HEK293 (cell line): ENCODE measurements around the gene LAMB4.
A peak's percentile ranks its signal among the peaks of the same experiment; 100 is the strongest.

Experiments used
- BCL6B ChIP-seq: fragments of 450-650 bp; formaldehyde crosslinking; IDR thresholded peaks from 2 replicates; pipeline ENCODE4 v1.5.1; 2017; ENCODE audit warnings: missing biosample characterization, missing genetic modification characterization
- GLIS1 ChIP-seq: fragments of 450-650 bp; formaldehyde crosslinking; IDR thresholded peaks from 2 replicates; pipeline ENCODE4 v1.5.1; 2016; ENCODE audit warnings: missing biosample characterization, missing genetic modification characterization
- HIC1 ChIP-seq: fragments of 450-650 bp; formaldehyde crosslinking; IDR thresholded peaks from 2 replicates; pipeline ENCODE4 v1.5.1; 2016; ENCODE audit warnings: missing biosample characterization, missing genetic modification characterization
- KLF1 ChIP-seq: fragments of 450-650 bp; formaldehyde crosslinking; IDR thresholded peaks from 2 replicates; pipeline ENCODE4 v1.5.1; 2016; ENCODE audit warnings: missing biosample characterization, missing genetic modification characterization
- MEIS1 ChIP-seq: sonication (generic); formaldehyde crosslinking; IDR thresholded peaks from 2 replicates; pipeline ENCODE4 v1.8.1; 2022; ENCODE audit warnings: missing genetic modification reagents, mild to moderate bottlenecking, borderline replicate concordance
- MZF1 ChIP-seq: fragments of 450-650 bp; formaldehyde crosslinking; IDR thresholded peaks from 2 replicates; pipeline ENCODE4 v1.5.1; 2017; ENCODE audit warnings: missing biosample characterization, missing genetic modification characterization, borderline replicate concordance
- PRDM1 ChIP-seq: fragments of 450-650 bp; formaldehyde crosslinking; IDR thresholded peaks from 2 replicates; pipeline ENCODE4; 2016; ENCODE audit warnings: missing biosample characterization, missing genetic modification characterization
- SCRT2 ChIP-seq: fragments of 450-650 bp; formaldehyde crosslinking; IDR thresholded peaks from 2 replicates; pipeline ENCODE4 v1.5.1; 2016; ENCODE audit warnings: missing biosample characterization, missing genetic modification characterization
- SP3 ChIP-seq: fragments of 450-650 bp; formaldehyde crosslinking; IDR thresholded peaks from 2 replicates; pipeline ENCODE4 v1.5.1; 2016; ENCODE audit warnings: missing biosample characterization, missing genetic modification characterization
- TRIM28 ChIP-seq: IDR thresholded peaks from 2 replicates; pipeline ENCODE4 v1.6.1; 2011; ENCODE audit warnings: low read length, control low read depth, borderline replicate concordance
- YY2 ChIP-seq: fragments of 450-650 bp; formaldehyde crosslinking; IDR thresholded peaks from 2 replicates; pipeline ENCODE4 v1.5.1; 2016; ENCODE audit warnings: missing biosample characterization, missing genetic modification characterization
- ZEB2 ChIP-seq: fragments of 450-650 bp; formaldehyde crosslinking; IDR thresholded peaks from 2 replicates; pipeline ENCODE4 v1.5.1; 2016; ENCODE audit warnings: missing biosample characterization, missing genetic modification characterization
- ZNF10 ChIP-seq: fragments of 450-650 bp; formaldehyde crosslinking; IDR thresholded peaks from 2 replicates; pipeline ENCODE4 v1.5.1; 2017; ENCODE audit warnings: missing biosample characterization, missing genetic modification characterization
- ZNF175 ChIP-seq: fragments of 450-650 bp; formaldehyde crosslinking; IDR thresholded peaks from 2 replicates; pipeline ENCODE4 v1.5.1; 2016; ENCODE audit warnings: missing biosample characterization, missing genetic modification characterization
- ZNF223 ChIP-seq: fragments of 450-650 bp; formaldehyde crosslinking; IDR thresholded peaks from 2 replicates; pipeline ENCODE4 v1.5.1; 2016; ENCODE audit warnings: missing biosample characterization, missing genetic modification characterization
- ZNF24 ChIP-seq: fragments of 450-650 bp; formaldehyde crosslinking; IDR thresholded peaks from 2 replicates; pipeline ENCODE4 v1.5.1; 2016; ENCODE audit warnings: missing biosample characterization, missing genetic modification characterization
- ZNF248 ChIP-seq: fragments of 450-650 bp; formaldehyde crosslinking; IDR thresholded peaks from 2 replicates; pipeline ENCODE4 v1.5.1; 2017; ENCODE audit warnings: missing biosample characterization, missing genetic modification characterization
- ZNF449 ChIP-seq: fragments of 450-650 bp; formaldehyde crosslinking; IDR thresholded peaks from 2 replicates; pipeline ENCODE4 v1.5.1; 2017; ENCODE audit warnings: missing biosample characterization, mild to moderate bottlenecking, missing genetic modification characterization, moderate library complexity
- ZNF513 ChIP-seq: fragments of 450-650 bp; IDR thresholded peaks from 2 replicates; pipeline ENCODE4 v1.5.1; 2018; ENCODE audit warnings: missing biosample characterization, missing genetic modification characterization
- ZNF558 ChIP-seq: fragments of 450-650 bp; formaldehyde crosslinking; IDR thresholded peaks from 2 replicates; pipeline ENCODE4 v1.5.1; 2016; ENCODE audit warnings: missing biosample characterization, missing genetic modification characterization
- ZNF580 ChIP-seq: fragments of 450-650 bp; formaldehyde crosslinking; IDR thresholded peaks from 2 replicates; pipeline ENCODE4 v1.5.1; 2016; ENCODE audit warnings: missing biosample characterization, missing genetic modification characterization
- ZNF596 ChIP-seq: fragments of 450-650 bp; IDR thresholded peaks from 2 replicates; pipeline ENCODE4 v1.5.0; 2018; ENCODE audit warnings: missing biosample characterization, mild to moderate bottlenecking, missing genetic modification characterization, moderate library complexity
- ZNF629 ChIP-seq: fragments of 450-650 bp; formaldehyde crosslinking; IDR thresholded peaks from 2 replicates; pipeline ENCODE4 v1.5.1; 2017; ENCODE audit warnings: missing biosample characterization, missing genetic modification characterization
- ZNF677 ChIP-seq: fragments of 450-650 bp; IDR thresholded peaks from 2 replicates; pipeline ENCODE4 v1.5.0; 2018; ENCODE audit warnings: missing biosample characterization, mild to moderate bottlenecking, missing genetic modification characterization, moderate library complexity
- ZNF692 ChIP-seq: fragments of 450-650 bp; formaldehyde crosslinking; IDR thresholded peaks from 2 replicates; pipeline ENCODE4 v1.5.1; 2016; ENCODE audit warnings: missing biosample characterization, missing genetic modification characterization
- ZNF704 ChIP-seq: fragments of 450-650 bp; formaldehyde crosslinking; IDR thresholded peaks from 2 replicates; pipeline ENCODE4 v1.5.1; 2016; ENCODE audit warnings: missing biosample characterization, missing genetic modification characterization
- ZNF707 ChIP-seq: fragments of 450-650 bp; formaldehyde crosslinking; IDR thresholded peaks from 2 replicates; pipeline ENCODE4 v1.5.1; 2016; ENCODE audit warnings: missing biosample characterization, missing genetic modification characterization
- ZNF768 ChIP-seq: fragments of 450-650 bp; formaldehyde crosslinking; IDR thresholded peaks from 2 replicates; pipeline ENCODE4 v1.5.1; 2018; ENCODE audit warnings: missing biosample characterization, mild to moderate bottlenecking, missing genetic modification characterization

Gene LAMB4

GRCh38 chr7:108014747-108015682 is 115.1 kb downstream of the LAMB4 start (continued):
- TF ChIP-seq ZNF558 (tag by site-specific recombination), result no peak
- peak; percentile 68; the same call in 1 of the 2 replicates for TF ChIP-seq ZEB2 (tag by site-specific recombination)
- peak; percentile 27; the same call in 1 of the 2 replicates for TF ChIP-seq ZNF449 (tag by site-specific recombination)
- no peak for TF ChIP-seq ZNF692 (tag by site-specific recombination)
- no peak for TF ChIP-seq ZNF248 (tag by site-specific recombination)
- no peak for TF ChIP-seq ZNF513 (tag by site-specific recombination)
- no peak for TF ChIP-seq ZNF707 (tag by site-specific recombination)
- no peak for TF ChIP-seq ZNF677 (tag by site-specific recombination)
- no peak for TF ChIP-seq ZNF10 (tag by site-specific recombination)
- TF ChIP-seq ZNF596 (tag by site-specific recombination), result peak; percentile 52; the same call in 1 of the 2 replicates
- TF ChIP-seq SP3 (tag by site-specific recombination), result no peak
- TF ChIP-seq BCL6B, result peak; percentile 60; the same call in 1 of the 2 replicates
- TF ChIP-seq GLIS1 (tag by site-specific recombination), result no peak
- TF ChIP-seq YY2 (tag by site-specific recombination), result no peak
- no peak for TF ChIP-seq MEIS1 (CRISPR knock-in tag)
- TF ChIP-seq MZF1 (tag by site-specific recombination), result no peak
- peak; percentile 72 for TF ChIP-seq ZNF629 (tag by site-specific recombination)
- TF ChIP-seq TRIM28, result no peak
- no peak for TF ChIP-seq KLF1
- TF ChIP-seq SCRT2, result no peak
- TF ChIP-seq ZNF768 (tag by site-specific recombination), result no peak
- no peak; the same call in 1 of the 2 replicates for TF ChIP-seq ZNF580 (tag by site-specific recombination)
- peak; percentile 32; the same call in 1 of the 2 replicates for TF ChIP-seq ZNF24 (tag by site-specific recombination)
- TF ChIP-seq ZNF704 (tag by site-specific recombination), result no peak
- TF ChIP-seq ZNF223, result no peak
- TF ChIP-seq HIC1, result no peak
- TF ChIP-seq PRDM1 (tag by site-specific recombination), result peak; percentile 66
- TF ChIP-seq ZNF175, result no peak
